Loucy (cell line): Measurements from ENCODE around the gene ROR1.
"Not testable (repeated sequence)": the region's sequence is repeated elsewhere in the genome, so short reads cannot be mapped to it uniquely, and the experiment has no call there.

ENCODE experiments used
- H2AFZ ChIP-seq: fragments of 200-600 bp; sonication (generic); 2 replicates; pipeline ENCODE4 v1.6.0; 2016; ENCODE audit warnings: antibody characterized with exemption, mild to moderate bottlenecking, low read length, moderate library complexity
- H3F3A ChIP-seq: fragments of 200-600 bp; 2 replicates; pipeline ENCODE4 v1.6.0; 2016; ENCODE audit warnings: antibody characterized with exemption, low read depth, mild to moderate bottlenecking
- H3K27me3 ChIP-seq: fragments of 200-600 bp; sonication (generic); 2 replicates; pipeline ENCODE4 v1.6.1; 2014; ENCODE audit warnings: low read length, mild to moderate bottlenecking; ENCODE audit not compliant: insufficient read depth, poor library complexity, severe bottlenecking
- H3K36me3 ChIP-seq: fragments of 200-600 bp; sonication (generic); 2 replicates; pipeline ENCODE4 v1.6.1; 2016; ENCODE audit warnings: low read length; ENCODE audit not compliant: insufficient read depth
- H3K4me1 ChIP-seq: fragments of 200-600 bp; sonication (generic); 2 replicates; pipeline ENCODE4 v1.5.1; 2014; ENCODE audit warnings: low read length, mild to moderate bottlenecking; ENCODE audit not compliant: insufficient read depth, poor library complexity, severe bottlenecking
- H3K4me2 ChIP-seq: fragments of 200-600 bp; sonication (generic); 2 replicates; pipeline ENCODE4 v1.6.0; 2014; ENCODE audit warnings: antibody characterized with exemption, low read length, low read depth, mild to moderate bottlenecking; ENCODE audit not compliant: poor library complexity, severe bottlenecking
- H3K4me3 ChIP-seq: fragments of 200-600 bp; sonication (generic); 2 replicates; pipeline ENCODE4 v1.5.1; 2014; ENCODE audit warnings: low read length, mild to moderate bottlenecking, mixed read lengths; ENCODE audit not compliant: poor library complexity, severe bottlenecking
- H3K79me2 ChIP-seq: fragments of 200-600 bp; sonication (generic); 2 replicates; pipeline ENCODE4 v1.6.1; 2014; ENCODE audit warnings: low read length; ENCODE audit not compliant: insufficient read depth
- H3K9ac ChIP-seq: fragments of 200-600 bp; sonication (generic); 2 replicates; pipeline ENCODE4 v1.6.0; 2014; ENCODE audit warnings: mild to moderate bottlenecking, low read depth, low read length, moderate library complexity; ENCODE audit not compliant: poor library complexity, severe bottlenecking
- H3K9me2 ChIP-seq: fragments of 200-600 bp; sonication (generic); replicated peaks from 2 replicates; pipeline ENCODE4 v1.6.1; 2016; ENCODE audit warnings: low read depth, low read length, mixed read lengths
- H3K9me3 ChIP-seq: fragments of 200-600 bp; sonication (generic); 2 replicates; pipeline ENCODE4 v1.6.1; 2014; ENCODE audit warnings: mild to moderate bottlenecking, antibody characterized with exemption, low read length, low read depth; ENCODE audit not compliant: insufficient read depth
- H4K20me1 ChIP-seq: fragments of 200-600 bp; sonication (generic); 2 replicates; pipeline ENCODE4 v1.6.0; 2014; ENCODE audit warnings: antibody characterized with exemption, low read length, mild to moderate bottlenecking; ENCODE audit not compliant: insufficient read depth, poor library complexity, severe bottlenecking
- EZH2phosphoT487 ChIP-seq: fragments of 200-600 bp; IDR thresholded peaks from 2 replicates; pipeline ENCODE4 v1.6.1; 2018; ENCODE audit warnings: antibody characterized with exemption, mild to moderate bottlenecking, moderate library complexity, borderline replicate concordance
- TF ChIP-seq, protein P1 (sequence below): fragments of 200-600 bp; sonication (generic); conservative IDR thresholded peaks from 2 replicates; pipeline ENCODE4 v1.5.1; 2014; ENCODE audit warnings: mild to moderate bottlenecking, antibody characterized with exemption, low read length

ROR1 gene

DNA sequence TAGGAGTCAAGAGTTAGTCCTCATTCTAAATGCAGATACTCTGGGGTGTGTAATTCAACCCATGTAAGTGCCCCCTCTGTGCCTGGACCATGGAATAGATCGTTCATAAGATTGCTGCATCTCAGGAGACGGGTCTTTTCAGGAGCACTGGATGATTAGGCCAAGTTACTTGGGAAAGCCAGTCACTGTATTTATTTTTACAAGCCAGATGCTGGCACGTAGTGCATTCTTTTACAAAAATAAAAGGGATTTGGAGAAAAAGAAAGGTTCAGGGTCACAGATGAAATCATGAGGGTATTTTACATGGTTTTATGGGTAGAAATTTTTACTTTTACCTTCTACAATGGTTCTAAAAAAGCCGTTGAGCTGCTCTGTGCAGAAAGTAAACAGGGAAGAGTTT is 327.0 kb downstream of the ROR1 start:
- no peaks in the 10 kb centered on the region for H3K9me2 ChIP-seq
- H4K20me1 ChIP-seq: no peaks in the 10 kb centered on the region
- no peak overlapping the region for H2AFZ ChIP-seq
- H3F3A ChIP-seq: no peaks in the 10 kb centered on the region
- no peaks in the 10 kb centered on the region for H3K79me2 ChIP-seq
- no peaks in the 10 kb centered on the region for H3K36me3 ChIP-seq
- H3K4me2 ChIP-seq: no peak overlapping the region
- no peaks in the 10 kb centered on the region for H3K4me1 ChIP-seq
- no peak overlapping the region for H3K9ac ChIP-seq
- no peaks in the 10 kb centered on the region for H3K9me3 ChIP-seq
- TF ChIP-seq, protein P1, sequence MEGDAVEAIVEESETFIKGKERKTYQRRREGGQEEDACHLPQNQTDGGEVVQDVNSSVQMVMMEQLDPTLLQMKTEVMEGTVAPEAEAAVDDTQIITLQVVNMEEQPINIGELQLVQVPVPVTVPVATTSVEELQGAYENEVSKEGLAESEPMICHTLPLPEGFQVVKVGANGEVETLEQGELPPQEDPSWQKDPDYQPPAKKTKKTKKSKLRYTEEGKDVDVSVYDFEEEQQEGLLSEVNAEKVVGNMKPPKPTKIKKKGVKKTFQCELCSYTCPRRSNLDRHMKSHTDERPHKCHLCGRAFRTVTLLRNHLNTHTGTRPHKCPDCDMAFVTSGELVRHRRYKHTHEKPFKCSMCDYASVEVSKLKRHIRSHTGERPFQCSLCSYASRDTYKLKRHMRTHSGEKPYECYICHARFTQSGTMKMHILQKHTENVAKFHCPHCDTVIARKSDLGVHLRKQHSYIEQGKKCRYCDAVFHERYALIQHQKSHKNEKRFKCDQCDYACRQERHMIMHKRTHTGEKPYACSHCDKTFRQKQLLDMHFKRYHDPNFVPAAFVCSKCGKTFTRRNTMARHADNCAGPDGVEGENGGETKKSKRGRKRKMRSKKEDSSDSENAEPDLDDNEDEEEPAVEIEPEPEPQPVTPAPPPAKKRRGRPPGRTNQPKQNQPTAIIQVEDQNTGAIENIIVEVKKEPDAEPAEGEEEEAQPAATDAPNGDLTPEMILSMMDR: no peak
- TF ChIP-seq EZH2phosphoT487: no peak
- H3K4me3 ChIP-seq: no peak overlapping the region
- H3K27me3 ChIP-seq: no peaks in the 10 kb centered on the region

DNA sequence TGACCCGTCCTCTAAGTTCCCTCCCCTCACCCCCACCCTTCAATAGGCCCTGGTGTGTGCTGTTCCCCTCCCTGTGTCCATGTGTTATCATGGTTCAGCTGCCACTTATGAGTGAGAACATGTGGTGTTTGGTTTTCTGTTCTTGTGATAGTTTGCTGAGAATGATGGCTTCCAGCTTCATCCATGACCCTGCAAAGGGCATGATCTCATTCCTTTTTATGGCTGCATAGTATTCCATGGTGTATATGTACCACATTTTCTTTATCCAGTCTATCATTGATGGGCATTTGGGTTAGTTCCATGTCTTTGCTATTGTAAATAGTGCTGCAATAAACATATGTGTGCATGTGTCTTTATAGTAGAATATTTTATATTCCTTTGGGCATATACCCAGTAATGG is 330.8 kb downstream of the ROR1 start:
- not testable (repeated sequence) for H3K4me3 ChIP-seq, H3K9me3 ChIP-seq, H3K9ac ChIP-seq, H3K79me2 ChIP-seq, H3K9me2 ChIP-seq, H3F3A ChIP-seq, H3K27me3 ChIP-seq, H3K36me3 ChIP-seq, H2AFZ ChIP-seq, H4K20me1 ChIP-seq, H3K4me2 ChIP-seq, H3K4me1 ChIP-seq

DNA sequence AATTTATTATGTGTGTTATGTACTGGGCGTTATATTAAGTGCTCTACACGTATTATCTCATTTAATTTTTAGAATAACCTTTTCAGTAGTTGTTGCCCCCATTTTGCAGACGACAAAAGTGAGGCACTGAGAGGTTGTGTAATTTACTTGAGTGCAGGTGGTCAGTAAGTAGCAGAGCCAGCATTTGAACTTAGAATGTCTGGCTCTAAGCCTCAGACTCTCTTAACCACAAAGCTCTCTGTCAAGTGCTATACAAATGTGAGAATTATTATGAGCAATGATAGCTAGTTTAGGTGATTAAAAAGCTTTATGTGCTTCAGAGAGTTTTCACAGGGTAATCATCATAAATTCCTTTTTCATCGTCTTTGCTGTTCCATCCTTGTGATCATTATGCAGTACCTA is 333.3 kb downstream of the ROR1 start:
- Histone ChIP-seq H4K20me1 (no peaks in the 10 kb centered on the region), H3F3A (no peaks in the 10 kb centered on the region), H3K9me2 (no peaks in the 10 kb centered on the region), H3K36me3 (no peaks in the 10 kb centered on the region), H3K9ac (no peak overlapping the region), H3K4me2 (no peak overlapping the region), H3K79me2 (no peaks in the 10 kb centered on the region), H3K9me3 (no peaks in the 10 kb centered on the region), H3K4me1 (no peaks in the 10 kb centered on the region), H2AFZ (no peak overlapping the region), H3K4me3 (no peak overlapping the region), H3K27me3 (no peaks in the 10 kb centered on the region)
- TF ChIP-seq, protein P1: no peak
- no peak for TF ChIP-seq EZH2phosphoT487

DNA sequence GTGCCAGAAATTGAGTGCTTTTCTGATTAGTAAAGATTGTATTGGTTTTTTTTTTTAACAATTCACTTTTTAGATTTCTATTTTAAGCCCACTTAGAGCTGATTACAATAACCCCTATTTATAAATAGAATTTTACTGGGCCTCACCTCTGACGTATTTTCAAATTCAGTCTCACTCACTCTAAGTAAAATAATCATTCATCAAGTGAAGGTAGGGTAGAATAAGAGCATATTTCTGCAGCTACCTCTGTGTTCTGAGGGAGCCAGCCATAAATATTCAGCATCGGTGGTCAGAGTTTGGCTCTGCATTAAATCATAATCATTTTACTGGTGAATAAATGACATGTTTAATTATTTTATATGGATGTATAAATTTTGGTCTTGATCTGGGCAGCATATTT is 333.8 kb downstream of the ROR1 start:
- Histone ChIP-seq H3K9me3 (no peaks in the 10 kb centered on the region), H3K4me2 (no peak overlapping the region), H3F3A (no peaks in the 10 kb centered on the region)

More for the DNA sequence above, 333.8 kb downstream of the ROR1 start:
- Histone ChIP-seq H3K4me3 (no peak overlapping the region), H2AFZ (no peak overlapping the region), H3K9ac (no peak overlapping the region), H3K27me3 (no peaks in the 10 kb centered on the region), H3K79me2 (no peaks in the 10 kb centered on the region), H3K4me1 (no peaks in the 10 kb centered on the region), H4K20me1 (no peaks in the 10 kb centered on the region), H3K9me2 (no peaks in the 10 kb centered on the region), H3K36me3 (no peaks in the 10 kb centered on the region)
- TF ChIP-seq, protein P1: no peak
- TF ChIP-seq EZH2phosphoT487: no peak
